HepG2 (cell line): ENCODE measurements around the gene STRN4. TPM values are rescaled to one million over a fixed set of nuclear protein-coding genes. Genes with fewer than 3 reads are reported as not detected.

ENCODE experiments used
- FLYWCH1 ChIP-seq: sonication (generic); formaldehyde crosslinking; IDR thresholded peaks from 2 replicates; pipeline ENCODE4 v1.8.1; 2023; ENCODE audit warnings: mild to moderate bottlenecking, missing genetic modification reagents
- HES4 ChIP-seq: sonication (generic); formaldehyde crosslinking; IDR thresholded peaks from 2 replicates; pipeline ENCODE4 v1.9.0; 2021; ENCODE audit warnings: mild to moderate bottlenecking, missing genetic modification reagents, borderline replicate concordance
- HMGXB4 ChIP-seq, 2 experiments: sonication (generic) in 1 of 2; formaldehyde crosslinking in 1 of 2; IDR thresholded peaks; 2 replicates each; pipeline versions ENCODE4 v1.4.0 to v1.6.1; 2018 to 2020; ENCODE audit warnings: missing genetic modification reagents in 2 of 2, borderline replicate concordance in 1 of 2, low read depth in 1 of 2, mild to moderate bottlenecking in 1 of 2, missing biosample characterization in 1 of 2
- ZBTB44 ChIP-seq: sonication (generic); formaldehyde crosslinking; IDR thresholded peaks from 2 replicates; pipeline ENCODE4 v1.4.0; 2020; ENCODE audit warnings: missing genetic modification reagents
- ZFP41 ChIP-seq: sonication (generic); formaldehyde crosslinking; IDR thresholded peaks from 2 replicates; pipeline ENCODE4 v1.4.0; 2020; ENCODE audit warnings: mild to moderate bottlenecking, missing genetic modification reagents, borderline replicate concordance
- ZNF615 ChIP-seq: sonication (generic); formaldehyde crosslinking; IDR thresholded peaks from 2 replicates; pipeline ENCODE4 v1.5.0; 2020; ENCODE audit warnings: mild to moderate bottlenecking, missing genetic modification reagents, borderline replicate concordance
- ZNF646 ChIP-seq: sonication (generic); formaldehyde crosslinking; IDR thresholded peaks from 2 replicates; pipeline ENCODE4 v1.9.0; 2021; ENCODE audit warnings: mild to moderate bottlenecking, missing genetic modification reagents
- ZNF678 ChIP-seq: sonication (generic); formaldehyde crosslinking; IDR thresholded peaks from 2 replicates; pipeline ENCODE4 v1.4.0; 2020; ENCODE audit warnings: mild to moderate bottlenecking, missing genetic modification reagents
- ZNF720 ChIP-seq: sonication (generic); formaldehyde crosslinking; IDR thresholded peaks from 2 replicates; pipeline ENCODE4 v1.4.0; 2020; ENCODE audit warnings: missing genetic modification reagents
- ZSCAN9 ChIP-seq: IDR thresholded peaks from 2 replicates; pipeline ENCODE4 v1.6.1; 2016; ENCODE audit warnings: borderline replicate concordance
- polyA plus RNA-seq, 8 experiments: library from polyadenylated mRNA; depleted of rRNA in 3 of 8; stranded (reverse) in 7 of 8; unstranded in 1 of 8; fragments of >200 nt; fragmentation: Illumina TruSeq in 4 of 8; extraction: Trizol in 4 of 8; gene quantifications; 2 replicates each; pipeline versions ENCODE4 v1.2.1 to v1.2.3, GENCODE V29; 2011 to 2016; ENCODE audit warnings: low read depth in 4 of 8, missing spikeins in 1 of 8, mixed read lengths in 1 of 8; ENCODE audit not compliant: insufficient read depth in 1 of 8
- total RNA-seq, 5 experiments: library from RNA; depleted of rRNA; stranded (reverse); fragments of >200 nt; fragmentation: Illumina TruSeq; extraction: Trizol; gene quantifications; 2 replicates each; pipeline ENCODE4 v1.2.3, GENCODE V29; 2016; ENCODE audit warnings: low read depth in 1 of 5
- TF ChIP-seq, protein P1 (sequence below): IDR thresholded peaks from 2 replicates; pipeline ENCODE4 v1.6.1; 2016; ENCODE audit warnings: missing genetic modification reagents, missing compliant biosample characterization
- TF ChIP-seq, protein P2 (sequence below): IDR thresholded peaks from 2 replicates; pipeline ENCODE4 v1.6.1; 2016; ENCODE audit warnings: missing compliant biosample characterization, missing genetic modification reagents, borderline replicate concordance
- TF ChIP-seq, protein P3 (sequence below): sonication (generic); formaldehyde crosslinking; IDR thresholded peaks from 2 replicates; pipeline ENCODE4 v1.8.0; 2022; ENCODE audit warnings: missing genetic modification reagents, mild to moderate bottlenecking, inconsistent platforms, borderline replicate concordance
- TF ChIP-seq, protein P4 (sequence below): sonication (generic); formaldehyde crosslinking; IDR thresholded peaks from 2 replicates; pipeline ENCODE4 v1.5.1; 2020; ENCODE audit warnings: mild to moderate bottlenecking, missing genetic modification reagents, moderate library complexity

STRN4 gene
- total and polyA plus RNA-seq, 2 of the 13 experiments (the other 11 are each of a cell fraction or from before 2014, with no cell fraction given): 43.1 to 57.3 TPM

GRCh38 chr19:46761418-46761831 lies 15.2 kb upstream of the STRN4 start (continued):
- TF ChIP-seq, protein P1, sequence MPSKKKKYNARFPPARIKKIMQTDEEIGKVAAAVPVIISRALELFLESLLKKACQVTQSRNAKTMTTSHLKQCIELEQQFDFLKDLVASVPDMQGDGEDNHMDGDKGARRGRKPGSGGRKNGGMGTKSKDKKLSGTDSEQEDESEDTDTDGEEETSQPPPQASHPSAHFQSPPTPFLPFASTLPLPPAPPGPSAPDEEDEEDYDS (CRISPR knock-in tag): peak; percentile 23; the same call in 1 of the 2 replicates
- TF ChIP-seq HES4 (CRISPR knock-in tag) (no peak), FLYWCH1 (0 out of 2 replicates have a peak, but pooled peaks have one; percentile 42), ZNF646 (CRISPR knock-in tag) (0 out of 2 replicates have a peak, but pooled peaks have one; percentile 23), ZNF678 (CRISPR knock-in tag) (no peak), ZNF720 (CRISPR knock-in tag) (no peak), ZBTB44 (CRISPR knock-in tag) (0 out of 2 replicates have a peak, but pooled peaks have one; percentile 75), HMGXB4 (CRISPR knock-in tag; IDR thresholded peaks at IDR 0.05; ENCODE audit: borderline replicate concordance in 1 of 2, low read depth in 1 of 2) (peak in 1 of 2 experiments; percentile 41; a peak in 1 of 4 replicates), ZSCAN9 (peak; percentile 75; the same call in 1 of the 2 replicates), ZNF615 (CRISPR knock-in tag) (no peak), ZFP41 (CRISPR knock-in tag) (no peak)
- TF ChIP-seq, protein P2, sequence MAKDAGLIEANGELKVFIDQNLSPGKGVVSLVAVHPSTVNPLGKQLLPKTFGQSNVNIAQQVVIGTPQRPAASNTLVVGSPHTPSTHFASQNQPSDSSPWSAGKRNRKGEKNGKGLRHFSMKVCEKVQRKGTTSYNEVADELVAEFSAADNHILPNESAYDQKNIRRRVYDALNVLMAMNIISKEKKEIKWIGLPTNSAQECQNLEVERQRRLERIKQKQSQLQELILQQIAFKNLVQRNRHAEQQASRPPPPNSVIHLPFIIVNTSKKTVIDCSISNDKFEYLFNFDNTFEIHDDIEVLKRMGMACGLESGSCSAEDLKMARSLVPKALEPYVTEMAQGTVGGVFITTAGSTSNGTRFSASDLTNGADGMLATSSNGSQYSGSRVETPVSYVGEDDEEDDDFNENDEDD (CRISPR knock-in tag): peak; percentile 88; the same call in 1 of the 2 replicates
- TF ChIP-seq, protein P3, sequence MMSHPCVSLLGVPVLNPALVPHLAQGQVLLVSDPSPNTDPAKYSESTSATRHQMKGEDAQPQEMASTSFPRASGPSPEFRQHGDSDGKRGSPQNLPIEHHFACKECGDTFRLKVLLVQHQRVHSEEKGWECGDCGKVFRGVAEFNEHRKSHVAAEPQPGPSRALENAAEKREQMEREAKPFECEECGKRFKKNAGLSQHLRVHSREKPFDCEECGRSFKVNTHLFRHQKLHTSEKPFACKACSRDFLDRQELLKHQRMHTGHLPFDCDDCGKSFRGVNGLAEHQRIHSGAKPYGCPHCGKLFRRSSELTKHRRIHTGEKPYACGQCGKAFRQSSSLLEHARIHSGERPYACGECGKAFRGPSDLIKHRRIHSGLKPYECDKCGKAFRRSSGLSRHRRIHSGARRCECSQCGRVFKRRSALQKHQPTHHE (CRISPR knock-in tag): no peak
- TF ChIP-seq, protein P4, sequence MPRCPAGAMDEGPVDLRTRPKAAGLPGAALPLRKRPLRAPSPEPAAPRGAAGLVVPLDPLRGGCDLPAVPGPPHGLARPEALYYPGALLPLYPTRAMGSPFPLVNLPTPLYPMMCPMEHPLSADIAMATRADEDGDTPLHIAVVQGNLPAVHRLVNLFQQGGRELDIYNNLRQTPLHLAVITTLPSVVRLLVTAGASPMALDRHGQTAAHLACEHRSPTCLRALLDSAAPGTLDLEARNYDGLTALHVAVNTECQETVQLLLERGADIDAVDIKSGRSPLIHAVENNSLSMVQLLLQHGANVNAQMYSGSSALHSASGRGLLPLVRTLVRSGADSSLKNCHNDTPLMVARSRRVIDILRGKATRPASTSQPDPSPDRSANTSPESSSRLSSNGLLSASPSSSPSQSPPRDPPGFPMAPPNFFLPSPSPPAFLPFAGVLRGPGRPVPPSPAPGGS: peak; percentile 51; the same call in 1 of the 2 replicates
